ENCODE results near the gene C1orf21. TPM values are rescaled to one million over a fixed set of nuclear protein-coding genes. Genes with fewer than 3 reads are reported as not detected.

C1orf21 gene
- total and polyA plus RNA-seq, 10 donors = 9.7 to 60.4 (median 26.7) TPM

DNA sequence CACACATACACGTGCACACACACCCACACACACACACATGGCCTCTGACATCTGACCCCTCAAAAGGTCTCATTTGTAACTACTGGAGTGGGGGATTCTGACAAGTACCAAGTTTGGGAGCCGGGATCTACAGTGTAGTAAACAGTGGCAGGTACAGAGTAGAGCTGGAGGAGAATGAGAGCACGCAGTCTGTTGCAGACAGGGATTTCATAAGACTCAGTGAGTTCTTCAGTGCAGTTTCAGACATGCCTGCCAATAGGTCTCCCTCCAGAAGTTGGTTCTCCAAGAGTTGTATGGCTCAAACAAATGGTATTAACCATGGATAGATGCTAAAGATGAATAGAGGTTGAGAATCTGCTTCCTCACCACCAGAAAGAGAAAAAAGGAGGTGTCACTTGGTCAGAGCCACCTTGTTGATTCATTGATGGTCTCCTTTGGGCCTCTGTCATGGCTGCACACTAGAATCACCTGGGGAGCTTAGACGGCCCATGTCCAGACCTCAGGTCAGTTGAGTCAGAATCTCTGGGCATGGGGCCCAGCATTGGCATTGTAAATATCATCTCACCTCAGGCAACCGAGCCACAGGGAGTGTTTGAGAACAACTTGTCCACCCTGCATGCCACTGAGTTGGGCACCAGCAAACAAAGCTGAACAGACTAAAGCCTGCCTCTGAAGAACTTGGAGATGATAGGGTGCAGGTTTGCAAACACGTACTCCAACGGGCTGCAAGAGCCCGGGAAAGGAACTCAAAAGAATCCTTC is 245.8 kb downstream of the C1orf21 start:
- Histone ChIP-seq H3K36me3 (no peaks in the 10 kb centered on the region), H3K4me1 (peaks cover 0 to 15% (median 1%) of the 10 kb centered on the region in 6 donors), H3K4me3 (no peak overlapping the region), H3K27me3 (replicated peaks in 1 of 7) (no peaks in the 10 kb centered on the region), H3K27ac (no peak overlapping the region), H3K9me3 (no peaks in the 10 kb centered on the region)
- WGBS, 5 donors = 82 to 94% (median 89%) methylated on average over 7 to 8 of the region's 8 CpGs
- no peak for DNase-seq
- TF ChIP-seq, protein P1, sequence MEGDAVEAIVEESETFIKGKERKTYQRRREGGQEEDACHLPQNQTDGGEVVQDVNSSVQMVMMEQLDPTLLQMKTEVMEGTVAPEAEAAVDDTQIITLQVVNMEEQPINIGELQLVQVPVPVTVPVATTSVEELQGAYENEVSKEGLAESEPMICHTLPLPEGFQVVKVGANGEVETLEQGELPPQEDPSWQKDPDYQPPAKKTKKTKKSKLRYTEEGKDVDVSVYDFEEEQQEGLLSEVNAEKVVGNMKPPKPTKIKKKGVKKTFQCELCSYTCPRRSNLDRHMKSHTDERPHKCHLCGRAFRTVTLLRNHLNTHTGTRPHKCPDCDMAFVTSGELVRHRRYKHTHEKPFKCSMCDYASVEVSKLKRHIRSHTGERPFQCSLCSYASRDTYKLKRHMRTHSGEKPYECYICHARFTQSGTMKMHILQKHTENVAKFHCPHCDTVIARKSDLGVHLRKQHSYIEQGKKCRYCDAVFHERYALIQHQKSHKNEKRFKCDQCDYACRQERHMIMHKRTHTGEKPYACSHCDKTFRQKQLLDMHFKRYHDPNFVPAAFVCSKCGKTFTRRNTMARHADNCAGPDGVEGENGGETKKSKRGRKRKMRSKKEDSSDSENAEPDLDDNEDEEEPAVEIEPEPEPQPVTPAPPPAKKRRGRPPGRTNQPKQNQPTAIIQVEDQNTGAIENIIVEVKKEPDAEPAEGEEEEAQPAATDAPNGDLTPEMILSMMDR (IDR thresholded peaks at IDR 0.05 in 8 of 11, conservative IDR thresholded peaks at IDR 0.05 in 3 of 11) = no peak
- TF ChIP-seq POLR2AphosphoS5 (IDR thresholded peaks at IDR 0.05) = no peak
- TF ChIP-seq POLR2A (IDR thresholded peaks at IDR 0.05) = no peak
- intact Hi-C loops (cut with DNase I; ENCODE audit: low total_unique reads) = no loop called here

DNA sequence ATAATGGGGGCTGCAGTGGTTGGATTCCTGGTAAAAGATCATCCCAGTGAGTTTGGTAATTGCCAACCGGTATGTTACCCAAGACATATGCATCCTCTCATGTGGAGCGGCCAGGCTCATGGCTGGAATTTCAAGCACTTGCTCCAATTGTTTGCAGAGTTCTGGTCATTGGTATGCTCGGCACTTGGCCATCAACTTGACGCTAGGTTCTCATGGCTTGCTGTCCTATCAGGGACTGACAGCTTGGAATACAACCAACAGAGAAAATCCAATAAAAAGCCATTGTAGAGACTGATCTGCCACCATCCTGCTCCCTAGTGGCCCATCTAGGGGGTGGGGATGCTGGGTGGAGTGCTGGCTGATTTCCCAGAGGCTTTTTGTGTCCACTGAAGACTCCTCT is 247.0 kb downstream of the C1orf21 start:
- intact Hi-C loops (cut with DNase I; ENCODE audit: low total_unique reads) = no loop called here
- H3K4me1 ChIP-seq = peaks cover 0 to 15% (median 1%) of the 10 kb centered on the region in 6 donors
- H3K36me3 ChIP-seq = no peaks in the 10 kb centered on the region
- no peaks in the 10 kb centered on the region for H3K27me3 ChIP-seq (replicated peaks in 1 of 7)
- no peaks in the 10 kb centered on the region for H3K9me3 ChIP-seq
- DNase-seq = no peak
- 69 to 86% (median 81%) methylated on average over 4 of the region's 4 CpGs for WGBS, 5 donors
- no peak overlapping the region for H3K27ac ChIP-seq
- TF ChIP-seq POLR2A (IDR thresholded peaks at IDR 0.05) = no peak
- peak in 1 of 3 donors; percentile 19 for TF ChIP-seq POLR2AphosphoS5 (IDR thresholded peaks at IDR 0.05)
- TF ChIP-seq, protein P1 (IDR thresholded peaks at IDR 0.05 in 8 of 11, conservative IDR thresholded peaks at IDR 0.05 in 3 of 11) = no peak
- H3K4me3 ChIP-seq = no peak overlapping the region

DNA sequence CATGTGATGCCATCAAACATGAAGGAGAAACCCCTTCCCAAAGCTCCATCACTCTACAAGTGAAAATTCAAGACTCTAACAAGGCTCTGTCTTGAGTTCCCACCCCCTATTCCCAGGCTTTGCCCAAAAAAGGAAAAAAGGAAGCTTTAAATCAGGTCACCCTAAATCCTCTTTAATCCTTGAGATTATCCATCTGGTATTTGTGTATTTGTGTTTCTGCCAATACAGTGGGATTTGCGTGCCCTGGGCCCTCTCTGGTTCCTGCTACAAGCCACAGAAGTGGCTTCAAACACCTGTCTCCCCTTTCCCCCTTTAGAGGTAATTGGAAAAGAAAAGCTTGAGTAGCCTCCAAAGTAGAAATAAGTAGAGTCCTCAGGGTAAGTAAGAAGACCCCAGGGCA is 247.5 kb downstream of the C1orf21 start:
- WGBS, 5 donors = 57 to 84% (median 71%) methylated on average over 1 of the region's 1 CpG
- intact Hi-C loops (cut with DNase I; ENCODE audit: low total_unique reads) = no loop called here
- Histone ChIP-seq H3K27me3 (replicated peaks in 1 of 7) (no peaks in the 10 kb centered on the region), H3K27ac (no peak overlapping the region), H3K4me3 (no peak overlapping the region), H3K4me1 (peaks cover 0 to 10% (median 1%) of the 10 kb centered on the region in 6 donors), H3K9me3 (no peaks in the 10 kb centered on the region), H3K36me3 (no peaks in the 10 kb centered on the region)
- no peak for TF ChIP-seq POLR2AphosphoS5 (IDR thresholded peaks at IDR 0.05)
- TF ChIP-seq, protein P1 (IDR thresholded peaks at IDR 0.05 in 8 of 11, conservative IDR thresholded peaks at IDR 0.05 in 3 of 11) = no peak
- TF ChIP-seq POLR2A (IDR thresholded peaks at IDR 0.05) = no peak
- DNase-seq = no peak

DNA sequence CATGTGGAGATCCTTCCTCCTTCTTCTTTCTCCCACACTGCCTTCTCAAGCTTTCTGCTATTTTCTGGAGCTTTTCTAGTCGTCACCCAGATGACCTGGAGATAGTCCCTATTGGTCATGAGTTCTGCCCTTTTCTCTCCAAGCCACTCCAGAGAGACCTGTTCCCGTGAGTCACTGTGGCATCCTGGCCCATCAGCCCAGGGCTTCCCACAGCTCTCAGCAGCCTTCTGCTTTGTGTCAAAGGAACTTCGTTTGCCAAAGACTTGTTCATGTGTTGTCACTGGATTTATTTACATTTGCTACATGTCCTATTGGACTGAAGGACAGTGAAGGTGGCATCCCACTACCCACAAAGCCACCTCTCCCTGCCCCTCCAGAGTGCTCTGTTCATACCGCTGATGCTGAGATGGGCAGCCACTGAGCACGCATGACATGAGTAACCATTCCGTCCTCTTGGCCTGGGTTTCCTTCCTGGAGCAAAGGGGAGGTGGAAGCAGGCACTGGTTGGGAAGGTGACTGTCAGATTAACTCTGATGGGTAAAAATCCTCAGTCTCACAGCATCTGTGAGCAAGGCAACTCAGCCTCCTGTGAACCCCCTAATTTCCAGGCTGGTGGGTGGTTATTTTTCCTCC is 248.6 kb downstream of the C1orf21 start:
- peaks cover 0 to 1% (median 0%) of the 10 kb centered on the region in 7 donors for H3K27me3 ChIP-seq (replicated peaks in 1 of 7)
- intact Hi-C loops (cut with DNase I; ENCODE audit: low total_unique reads) = no loop called here
- no peak for DNase-seq
- H3K9me3 ChIP-seq = no peaks in the 10 kb centered on the region
- H3K27ac ChIP-seq = no peak overlapping the region
- TF ChIP-seq POLR2A (IDR thresholded peaks at IDR 0.05) (no peak), POLR2AphosphoS5 (IDR thresholded peaks at IDR 0.05) (no peak)
- TF ChIP-seq, protein P1 (IDR thresholded peaks at IDR 0.05 in 8 of 11, conservative IDR thresholded peaks at IDR 0.05 in 3 of 11) = no peak
- H3K36me3 ChIP-seq = no peaks in the 10 kb centered on the region
- H3K4me3 ChIP-seq = no peak overlapping the region
- WGBS, 5 donors = 53 to 84% (median 71%) methylated on average over 6 of the region's 6 CpGs
- H3K4me1 ChIP-seq = peaks cover 0 to 4% (median 0%) of the 10 kb centered on the region in 6 donors
